Transverse colon (tissue), 4 donors: ENCODE results near the gene CRHBP. TPM values are rescaled to one million over a fixed set of nuclear protein-coding genes. Genes with fewer than 3 reads are reported as not detected.

Source experiments
- DNase-seq: peaks from one replicate; pipeline ENCODE4 v3.0.0-alpha.2; 2019
- H3K27ac ChIP-seq, 4 donors: fragments of 200-600 bp; sonication (generic); 2 replicates each; pipeline ENCODE4 v1.5.1; 2016 to 2018; ENCODE audit warnings: inconsistent platforms in 4 of 4
- H3K27me3 ChIP-seq: fragments of 200-600 bp; sonication (generic); 2 replicates; pipeline ENCODE4 v1.5.1; 2017; ENCODE audit warnings: inconsistent platforms
- H3K36me3 ChIP-seq, 4 donors: fragments of 200-600 bp; sonication (generic); 2 replicates each; pipeline ENCODE4 v1.5.1; 2017 to 2019; ENCODE audit warnings: inconsistent platforms in 4 of 4
- H3K4me1 ChIP-seq, 4 donors: fragments of 200-600 bp; sonication (generic); 2 replicates each; pipeline ENCODE4 v1.5.1; 2017 to 2020; ENCODE audit warnings: inconsistent platforms in 4 of 4
- H3K4me3 ChIP-seq, 4 donors: fragments of 200-600 bp; sonication (generic); 1 replicate in 1 of 4; 2 replicates in 3 of 4; pipeline versions ENCODE4 v1.5.1 to v1.6.1; 2017 to 2019; ENCODE audit warnings: inconsistent platforms in 4 of 4
- H3K9me3 ChIP-seq, 2 donors: fragments of 200-600 bp; sonication (generic); 2 replicates each; pipeline ENCODE4 v1.5.1; 2017 to 2019; ENCODE audit warnings: inconsistent platforms in 2 of 2
- CTCF ChIP-seq, 5 experiments: fragments of 200-600 bp in 3 of 5; fragments of 450-650 bp in 2 of 5; sonication (generic) in 3 of 5; IDR thresholded peaks; 1 replicate in 2 of 5; 2 replicates in 3 of 5; pipeline ENCODE4 v1.5.1; 2016 to 2017; ENCODE audit warnings: antibody characterized with exemption in 5 of 5, inconsistent platforms in 3 of 5, mild to moderate bottlenecking in 2 of 5, moderate library complexity in 1 of 5
- EP300 ChIP-seq: sonication (generic); formaldehyde crosslinking; IDR thresholded peaks from one replicate; pipeline ENCODE4 v1.6.1; 2017; ENCODE audit warnings: antibody characterized with exemption, low read depth
- POLR2A ChIP-seq: fragments of 450-650 bp; IDR thresholded peaks from one replicate; pipeline ENCODE4 v1.6.1; 2016; ENCODE audit warnings: antibody characterized with exemption, mild to moderate bottlenecking, moderate library complexity
- POLR2AphosphoS5 ChIP-seq, 3 donors: sonication (generic); formaldehyde crosslinking; IDR thresholded peaks; one replicate each; pipeline ENCODE4 v1.6.1; 2016; ENCODE audit warnings: antibody characterized with exemption in 3 of 3
- WGBS, 2 donors: methylation state at CpG; one replicate each; pipeline ENCODE4 v1.1.5; 2018; ENCODE audit warnings: low coverage in 1 of 2; 5-methylcytosine and 5-hydroxymethylcytosine counted together
- in situ Hi-C, 4 donors: fragments of 200-750 bp; cut with MboI; loops; one replicate each; pipeline versions ENCODE4 v1.15.0 to v1.15.1; 2017; ENCODE audit warnings: low sequenced_read_pairs in 3 of 4, low pct_ligation_motif_present in 1 of 4, low pct_unique_long_range_greater_than_20kb in 1 of 4
- intact Hi-C: fragments of 100-400 bp; cut with DNase I; formaldehyde crosslinking; loops from one replicate; pipeline ENCODE4 v1.15.1; 2023; ENCODE audit warnings: low total_unique reads
- small RNA-seq, 4 donors: library from RNA; depleted of rRNA; stranded (forward); fragments of <200 nt; gene quantifications; one replicate each; pipeline ENCODE3, GENCODE V24; 2016
- total RNA-seq, 4 donors: library from RNA; depleted of rRNA; stranded (reverse); fragments of >200 nt; gene quantifications; one replicate each; pipeline ENCODE4 v1.1.0, GENCODE V29; 2016

Gene CRHBP
- total RNA-seq, 4 donors from 2014 or later = 0.79 TPM; not detected in 3

GRCh38 chr5:77016962-77017361 is 64.1 kb downstream of the CRHBP start:
- no peak overlapping the region for H3K4me3 ChIP-seq
- in situ Hi-C loops = loop anchor here in 2 of 4 donors (10.0 to 25.0 kb wide), 3 partner anchors 142 to 405 kb away; partner anchors contain the start of gene F2RL2 (in 1 of the 2)
- H3K27ac ChIP-seq = no peak overlapping the region
- TF ChIP-seq EP300 (no peak), POLR2AphosphoS5 (IDR thresholded peaks at IDR 0.05) (no peak), POLR2A (no peak), CTCF (IDR thresholded peaks at IDR 0.05) (no peak)
- no peaks in the 10 kb centered on the region for H3K36me3 ChIP-seq
- no peaks in the 10 kb centered on the region for H3K27me3 ChIP-seq
- H3K9me3 ChIP-seq = no peaks in the 10 kb centered on the region
- H3K4me1 ChIP-seq = no peaks in the 10 kb centered on the region
- WGBS, 2 donors = 80 to 85% methylated on average over 1 of the region's 1 CpG
- DNase-seq = no peak
- intact Hi-C loops = no loop called here

GRCh38 chr5:77017668-77018067 is 64.8 kb downstream of the CRHBP start:
- TF ChIP-seq POLR2A (no peak), POLR2AphosphoS5 (IDR thresholded peaks at IDR 0.05) (no peak), EP300 (no peak), CTCF (IDR thresholded peaks at IDR 0.05) (no peak)
- intact Hi-C loops = no loop called here
- in situ Hi-C loops = loop anchor here in 2 of 4 donors (10.0 to 25.0 kb wide), 3 partner anchors 143 to 405 kb away; partner anchors contain the start of gene F2RL2 (in 1 of the 2)
- no peak for DNase-seq
- Histone ChIP-seq H3K27me3 (no peaks in the 10 kb centered on the region), H3K4me3 (no peak overlapping the region), H3K4me1 (no peaks in the 10 kb centered on the region), H3K9me3 (no peaks in the 10 kb centered on the region), H3K36me3 (no peaks in the 10 kb centered on the region), H3K27ac (no peak overlapping the region)
- WGBS, 2 donors = 52 to 56% methylated on average over 4 of the region's 4 CpGs

Small RNAs within 50 kb of the gene (small RNA-seq; reads per million reads assigned to genes)
- 0 reads per million in 4 donors for gene RNU6ATAC36P

Other genes starting within 250 kb of the CRHBP start
- 10 to 100 TPM in 1 of 4 donors, 1 to 10 TPM in 2, under 1 TPM in 1; 0.75 to 10.7 (median 6.8) TPM for gene F2R, start 236.9 kb upstream of the CRHBP start, total RNA-seq
- gene F2RL1, start 134.0 kb upstream of the CRHBP start, total RNA-seq = 100 to 1,000 TPM in 2 of 4 donors, 10 to 100 TPM in 2; 38.8 to 209 (median 92.1) TPM
- under 1 TPM in 1 of 4 donors, not detected in 3; 0.80 TPM for gene S100Z, start 103.0 kb upstream of the CRHBP start, total RNA-seq
- gene AGGF1, start 77.4 kb downstream of the CRHBP start, total RNA-seq = 10 to 100 TPM; 30.6 to 69.6 (median 50.1) TPM
- 10 to 100 TPM in 2 of 4 donors, 1 to 10 TPM in 2; 1.9 to 56.1 (median 6.7) TPM for gene ZBED3, start 134.2 kb downstream of the CRHBP start, total RNA-seq